ENCODE results near the gene CBFB. TPM values are rescaled to one million over a fixed set of nuclear protein-coding genes. Genes with fewer than 3 reads are reported as not detected.

CBFB gene
- total and polyA plus RNA-seq, 2 experiments from 2014 or later, result 47.4 to 59.0 TPM

DNA sequence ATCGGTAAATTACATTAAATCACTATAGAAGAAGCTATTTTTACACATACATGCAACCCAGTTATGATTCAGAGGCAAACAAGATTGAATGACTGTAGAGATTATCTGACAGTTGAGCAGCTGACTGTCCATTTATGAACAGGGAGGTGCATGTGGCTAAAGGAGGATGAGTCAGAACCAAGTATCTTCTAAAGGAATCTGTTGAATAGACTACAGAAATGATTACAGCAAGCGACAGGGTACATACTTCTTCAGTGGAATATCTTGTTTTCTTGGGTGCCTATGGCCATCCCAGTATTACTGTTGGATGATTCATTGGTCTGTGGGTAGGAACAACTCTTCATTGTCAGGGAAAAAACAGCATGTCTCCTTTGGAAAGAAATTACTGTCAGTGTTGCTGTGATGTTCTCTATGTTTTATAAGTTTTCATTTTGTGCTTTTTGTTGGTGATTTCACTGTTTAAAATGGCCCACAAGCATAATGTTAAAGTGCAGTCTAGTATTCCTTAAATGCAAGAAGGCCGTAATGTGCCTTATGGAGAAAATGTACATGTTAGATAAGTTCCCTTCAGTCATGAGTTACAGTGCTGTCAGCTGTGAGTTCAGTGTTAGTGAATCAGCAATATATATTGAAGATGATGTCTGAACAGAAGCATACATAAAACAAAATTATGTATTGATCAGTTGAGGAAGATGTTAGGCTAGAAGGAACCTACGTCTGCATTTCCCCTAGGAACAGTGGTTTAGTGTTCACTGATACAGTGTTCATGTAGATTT lies 27.0 kb downstream of the CBFB start:
- TF ChIP-seq, protein P1, sequence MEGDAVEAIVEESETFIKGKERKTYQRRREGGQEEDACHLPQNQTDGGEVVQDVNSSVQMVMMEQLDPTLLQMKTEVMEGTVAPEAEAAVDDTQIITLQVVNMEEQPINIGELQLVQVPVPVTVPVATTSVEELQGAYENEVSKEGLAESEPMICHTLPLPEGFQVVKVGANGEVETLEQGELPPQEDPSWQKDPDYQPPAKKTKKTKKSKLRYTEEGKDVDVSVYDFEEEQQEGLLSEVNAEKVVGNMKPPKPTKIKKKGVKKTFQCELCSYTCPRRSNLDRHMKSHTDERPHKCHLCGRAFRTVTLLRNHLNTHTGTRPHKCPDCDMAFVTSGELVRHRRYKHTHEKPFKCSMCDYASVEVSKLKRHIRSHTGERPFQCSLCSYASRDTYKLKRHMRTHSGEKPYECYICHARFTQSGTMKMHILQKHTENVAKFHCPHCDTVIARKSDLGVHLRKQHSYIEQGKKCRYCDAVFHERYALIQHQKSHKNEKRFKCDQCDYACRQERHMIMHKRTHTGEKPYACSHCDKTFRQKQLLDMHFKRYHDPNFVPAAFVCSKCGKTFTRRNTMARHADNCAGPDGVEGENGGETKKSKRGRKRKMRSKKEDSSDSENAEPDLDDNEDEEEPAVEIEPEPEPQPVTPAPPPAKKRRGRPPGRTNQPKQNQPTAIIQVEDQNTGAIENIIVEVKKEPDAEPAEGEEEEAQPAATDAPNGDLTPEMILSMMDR (IDR thresholded peaks at IDR 0.05; ENCODE audit: poor library complexity), result no peak
- TF ChIP-seq EZH2 (IDR thresholded peaks at IDR 0.05; ENCODE audit: borderline replicate concordance), result no peak
- no peak for TF ChIP-seq EZH2phosphoT487 (IDR thresholded peaks at IDR 0.05; ENCODE audit: low read depth, severe bottlenecking, unreplicated experiment)
- no peaks in the 10 kb centered on the region for H3K9me2 ChIP-seq (replicated peaks; ENCODE audit: insufficient read depth)
- WGBS (ENCODE audit: low lambda C conversion rate, missing lambda C conversion rate), result 86% methylated on average over 4 of the region's 4 CpGs
- H3K79me2 ChIP-seq, result peaks cover 66% of the 10 kb centered on the region
- no peaks in the 10 kb centered on the region for H3K27me3 ChIP-seq
- H3K27ac ChIP-seq, result peak overlapping the region; percentile 55
- H3K4me2 ChIP-seq, result peak overlapping the region; percentile 17
- no peak overlapping the region for H3K4me3 ChIP-seq
- no peaks in the 10 kb centered on the region for H3K36me3 ChIP-seq (replicated peaks; ENCODE audit: insufficient read depth, low read depth)
- no peak overlapping the region for H2AFZ ChIP-seq
- H3K4me1 ChIP-seq (ENCODE audit: insufficient read depth), result no peaks in the 10 kb centered on the region
- H3K9me3 ChIP-seq (ENCODE audit: low read depth), result no peaks in the 10 kb centered on the region
- peak; percentile 71 for DNase-seq (ENCODE audit: low spot score)
- no peaks in the 10 kb centered on the region for H4K20me1 ChIP-seq (ENCODE audit: insufficient read depth, poor library complexity, severe bottlenecking)

DNA sequence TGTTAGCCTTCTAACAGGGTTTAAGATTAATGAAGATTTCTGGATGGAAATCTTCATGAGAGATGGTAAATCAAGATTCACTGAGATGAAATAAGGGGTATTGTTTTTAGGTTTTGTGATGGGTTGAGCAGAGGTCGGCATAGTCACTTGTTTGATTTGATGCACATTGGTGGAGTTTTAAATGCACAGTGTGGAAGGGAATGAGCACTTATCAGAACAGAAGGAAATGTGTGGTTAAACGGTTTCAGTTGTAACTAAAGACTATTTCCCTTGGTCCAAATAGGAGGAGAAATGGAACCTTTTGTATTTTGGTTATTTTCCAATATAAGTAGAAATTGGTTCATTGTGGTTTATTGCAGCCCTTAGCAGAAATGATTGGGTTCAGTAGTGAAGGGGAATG lies 34.1 kb downstream of the CBFB start:
- Histone ChIP-seq H3K79me2 (peaks cover 79% of the 10 kb centered on the region), H3K4me2 (no peak overlapping the region), H4K20me1 (ENCODE audit: insufficient read depth, poor library complexity, severe bottlenecking) (peaks cover 5% of the 10 kb centered on the region)

DNA sequence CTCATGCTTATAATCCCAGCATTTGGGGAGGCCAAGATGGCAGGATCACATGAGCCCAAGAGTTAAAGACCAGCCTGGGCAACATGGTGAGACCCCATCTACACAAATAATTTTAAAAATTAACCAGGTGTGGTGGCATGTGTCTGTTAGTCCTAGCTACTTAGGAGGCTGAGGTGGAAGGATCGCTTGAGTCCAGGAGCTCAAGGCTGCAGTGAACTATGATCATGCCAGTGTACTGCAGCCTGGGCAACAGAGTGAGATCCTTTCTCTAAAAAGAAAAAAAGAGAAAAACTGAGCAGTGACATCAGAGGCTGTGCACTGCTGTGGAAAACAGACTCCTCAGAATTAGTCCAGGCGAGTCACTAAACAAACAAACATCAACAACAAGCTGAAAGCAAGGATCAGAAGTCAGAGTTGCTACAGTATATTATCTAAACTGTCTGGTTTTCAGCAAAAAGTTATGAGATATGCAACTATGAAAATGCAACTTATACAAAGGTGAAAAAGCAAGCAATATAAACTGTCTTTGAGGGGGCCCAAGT lies 39.3 kb downstream of the CBFB start:
- H3K4me1 ChIP-seq (ENCODE audit: insufficient read depth), result no peaks in the 10 kb centered on the region
- no peaks in the 10 kb centered on the region for H3K9me2 ChIP-seq (replicated peaks; ENCODE audit: insufficient read depth)
- H3K4me2 ChIP-seq, result no peak overlapping the region
- no peaks in the 10 kb centered on the region for H3K27me3 ChIP-seq
- H3K36me3 ChIP-seq (replicated peaks; ENCODE audit: insufficient read depth, low read depth), result no peaks in the 10 kb centered on the region
- no peak overlapping the region for H3K4me3 ChIP-seq
- WGBS (ENCODE audit: low lambda C conversion rate, missing lambda C conversion rate), result 100% methylated on average over 2 of the region's 2 CpGs
- TF ChIP-seq EZH2phosphoT487 (IDR thresholded peaks at IDR 0.05; ENCODE audit: low read depth, severe bottlenecking, unreplicated experiment) (no peak), EZH2 (IDR thresholded peaks at IDR 0.05; ENCODE audit: borderline replicate concordance) (no peak)
- TF ChIP-seq, protein P1 (IDR thresholded peaks at IDR 0.05; ENCODE audit: poor library complexity), result no peak
- no peak overlapping the region for H3K27ac ChIP-seq
- no peak overlapping the region for H2AFZ ChIP-seq
- peaks cover 27% of the 10 kb centered on the region for H3K79me2 ChIP-seq
- DNase-seq (ENCODE audit: low spot score), result no peak
- H3K9me3 ChIP-seq (ENCODE audit: low read depth), result no peaks in the 10 kb centered on the region
- H4K20me1 ChIP-seq (ENCODE audit: insufficient read depth, poor library complexity, severe bottlenecking), result peaks cover 5% of the 10 kb centered on the region

More for the DNA sequence above, 34.1 kb downstream of the CBFB start:
- Histone ChIP-seq H3K4me1 (ENCODE audit: insufficient read depth) (no peaks in the 10 kb centered on the region), H3K9me2 (replicated peaks; ENCODE audit: insufficient read depth) (no peaks in the 10 kb centered on the region), H3K9me3 (ENCODE audit: low read depth) (no peaks in the 10 kb centered on the region), H3K36me3 (replicated peaks; ENCODE audit: insufficient read depth, low read depth) (no peaks in the 10 kb centered on the region), H3K4me3 (no peak overlapping the region), H3K27ac (no peak overlapping the region), H3K27me3 (no peaks in the 10 kb centered on the region), H2AFZ (no peak overlapping the region)
- WGBS (ENCODE audit: low lambda C conversion rate, missing lambda C conversion rate), result 83% methylated on average over 2 of the region's 2 CpGs
- DNase-seq (ENCODE audit: low spot score), result no peak
- TF ChIP-seq, protein P1 (IDR thresholded peaks at IDR 0.05; ENCODE audit: poor library complexity), result no peak
- no peak for TF ChIP-seq EZH2phosphoT487 (IDR thresholded peaks at IDR 0.05; ENCODE audit: low read depth, severe bottlenecking, unreplicated experiment)
- no peak for TF ChIP-seq EZH2 (IDR thresholded peaks at IDR 0.05; ENCODE audit: borderline replicate concordance)

Data from hepatocyte (in vitro differentiated cells).